GM18508 (cell line): ENCODE measurements around the gene EFNA3.

Experiments used
- ATAC-seq: cut with Tn5 transposase; IDR thresholded peaks from one replicate; pipeline ENCODE4 v1.9.1; 2021; ENCODE audit warnings: moderate number of reproducible peaks; ENCODE audit not compliant: insufficient read depth, unreplicated experiment

EFNA3 gene

GRCh38 chr1:155127967-155128754 lies 49.5 kb downstream of the EFNA3 start:
- no peak for ATAC-seq

GRCh38 chr1:155128755-155129473 lies 50.3 kb downstream of the EFNA3 start:
- ATAC-seq: no peak

GRCh38 chr1:155130272-155131006 lies 51.8 kb downstream of the EFNA3 start:
- ATAC-seq: no peak

- no peak for ATAC-seq
Measured at GRCh38 chr1:155131285-155131684, 52.6 kb downstream of the EFNA3 start.

GRCh38 chr1:155131856-155132255 lies 53.2 kb downstream of the EFNA3 start:
- no peak for ATAC-seq

GRCh38 chr1:155133799-155134281 lies 55.2 kb downstream of the EFNA3 start:
- no peak for ATAC-seq

GRCh38 chr1:155134322-155134721 lies 55.7 kb downstream of the EFNA3 start:
- ATAC-seq: no peak

- no peak for ATAC-seq
Measured at GRCh38 chr1:155134880-155135414, 56.3 kb downstream of the EFNA3 start.

GRCh38 chr1:155135415-155136028 lies 56.9 kb downstream of the EFNA3 start, which contains the start of gene SLC50A1:
Gene SLC50A1, plus strand, starts transcription at chr1:155135852. Its CDS starts 60 bp downstream, at chr1:155135912.
- ATAC-seq: no peak

GRCh38 chr1:155136748-155137147 lies 58.1 kb downstream of the EFNA3 start:
- ATAC-seq: no peak
